ENCODE data around the gene DIAPH3. TPM values are rescaled to one million over a fixed set of nuclear protein-coding genes. Genes with fewer than 3 reads are reported as not detected.

DIAPH3 gene
- polyA plus RNA-seq, 1 of the 3 experiments (the other 2 are of a cell fraction): 5.4 TPM

GRCh38 chr13:60138674-60139073 is 25.1 kb downstream of the DIAPH3 start:
- Histone ChIP-seq H3K4me1 (ENCODE audit: control insufficient read depth in 1 of 2, insufficient read depth in 2 of 2, low read depth in 1 of 2, low read length in 1 of 2) (peaks cover 0 to 26% of the 10 kb centered on the region in 2 experiments; a peak in 3 of 4 replicates), H3K9ac (no peak overlapping the region), H3K36me3 (replicated peaks in 1 of 2; ENCODE audit: control insufficient read depth in 1 of 2, insufficient read depth in 2 of 2, low read length in 1 of 2) (no peaks in the 10 kb centered on the region), H3K4me2 (no peak overlapping the region), H3K9me2 (no peaks in the 10 kb centered on the region), H3K27ac (ENCODE audit: low read depth in 2 of 2, low read length in 1 of 2) (peak overlapping the region in 1 of 2 experiments; percentile 43; a peak in 2 of 4 replicates), H3K4me3 (ENCODE audit: low read depth in 2 of 2, low read length in 1 of 2) (no peak overlapping the region), H3F3A (replicated peaks; ENCODE audit: insufficient read depth) (peaks cover 12% of the 10 kb centered on the region), H3K9me3 (no peaks in the 10 kb centered on the region), H3K79me2 (ENCODE audit: insufficient read depth) (peaks cover 100% of the 10 kb centered on the region), H2AFZ (ENCODE audit: low read depth) (no peak overlapping the region), H3K27me3 (ENCODE audit: insufficient read depth) (no peaks in the 10 kb centered on the region), H4K20me1 (ENCODE audit: insufficient read depth) (peaks cover 21% of the 10 kb centered on the region; the same call in 1 of the 2 replicates)
- DNase-seq: no peak
- CTCF ChIA-PET: no interaction called here
- 100% methylated on average over 1 of the region's 1 CpG for whole genome bisulfite sequencing (ENCODE audit: low lambda C conversion rate)
- no peak for TF ChIP-seq FOXM1 (IDR thresholded peaks at IDR 0.05; ENCODE audit: low read depth)
- no peak for TF ChIP-seq ELF1 (IDR thresholded peaks at IDR 0.05)
- TF ChIP-seq EP300 (IDR thresholded peaks at IDR 0.05; ENCODE audit: borderline replicate concordance in 1 of 2, low read depth in 1 of 2, low read length in 1 of 2): no peak
- TF ChIP-seq USF1 (IDR thresholded peaks at IDR 0.05; ENCODE audit: borderline replicate concordance, low read depth): no peak
- no peak for TF ChIP-seq FOSL2 (IDR thresholded peaks at IDR 0.05; ENCODE audit: borderline replicate concordance, low read depth)
- no peak for TF ChIP-seq RXRA (IDR thresholded peaks at IDR 0.05; ENCODE audit: borderline replicate concordance, low read depth)
- no peak for TF ChIP-seq POLR2AphosphoS5 (IDR thresholded peaks at IDR 0.05; ENCODE audit: low read depth, low read length)
- no peak for TF ChIP-seq MAX (IDR thresholded peaks at IDR 0.05; ENCODE audit: low read depth)
- TF ChIP-seq RAD21 (IDR thresholded peaks at IDR 0.05; ENCODE audit: low read length): no peak
- no peak for TF ChIP-seq TAF1 (IDR thresholded peaks at IDR 0.05; ENCODE audit: borderline replicate concordance, low read depth, low read length)
- no peak for TF ChIP-seq SIN3A (IDR thresholded peaks at IDR 0.05; ENCODE audit: borderline replicate concordance, low read depth, low read length)
- TF ChIP-seq USF2 (IDR thresholded peaks at IDR 0.05; ENCODE audit: borderline replicate concordance, low read depth, low read length): no peak
- POLR2A ChIA-PET: no interaction called here

GRCh38 chr13:60137911-60138560 is 25.7 kb downstream of the DIAPH3 start:
- Histone ChIP-seq H3K4me2 (no peak overlapping the region), H3F3A (replicated peaks; ENCODE audit: insufficient read depth) (peaks cover 12% of the 10 kb centered on the region), H3K27ac (ENCODE audit: low read depth in 2 of 2, low read length in 1 of 2) (no peak overlapping the region), H3K9ac (no peak overlapping the region), H2AFZ (ENCODE audit: low read depth) (no peak overlapping the region), H3K4me3 (ENCODE audit: low read depth in 2 of 2, low read length in 1 of 2) (no peak overlapping the region), H3K9me3 (no peaks in the 10 kb centered on the region), H3K4me1 (ENCODE audit: control insufficient read depth in 1 of 2, insufficient read depth in 2 of 2, low read depth in 1 of 2, low read length in 1 of 2) (peaks cover 0 to 26% of the 10 kb centered on the region in 2 experiments; a peak in 3 of 4 replicates), H3K79me2 (ENCODE audit: insufficient read depth) (peaks cover 100% of the 10 kb centered on the region), H4K20me1 (ENCODE audit: insufficient read depth) (peaks cover 19% of the 10 kb centered on the region; the same call in 1 of the 2 replicates), H3K9me2 (no peaks in the 10 kb centered on the region), H3K27me3 (ENCODE audit: insufficient read depth) (no peaks in the 10 kb centered on the region), H3K36me3 (replicated peaks in 1 of 2; ENCODE audit: control insufficient read depth in 1 of 2, insufficient read depth in 2 of 2, low read length in 1 of 2) (no peaks in the 10 kb centered on the region)
- no peak for DNase-seq
- ChIA-PET POLR2A (no interaction called here), CTCF (no interaction called here)
- 98% methylated on average over 8 of the region's 8 CpGs for WGBS (ENCODE audit: low lambda C conversion rate)
- TF ChIP-seq ZBTB33 (IDR thresholded peaks at IDR 0.05; ENCODE audit: borderline replicate concordance, low read depth) (no peak), USF1 (IDR thresholded peaks at IDR 0.05; ENCODE audit: borderline replicate concordance, low read depth) (no peak), RFX5 (IDR thresholded peaks at IDR 0.05; ENCODE audit: low read length) (no peak), JUND (IDR thresholded peaks at IDR 0.05) (no peak), EP300 (IDR thresholded peaks at IDR 0.05; ENCODE audit: borderline replicate concordance in 1 of 2, low read depth in 1 of 2, low read length in 1 of 2) (no peak), PBX3 (IDR thresholded peaks at IDR 0.05) (no peak), IRF3 (IDR thresholded peaks at IDR 0.05; ENCODE audit: low read depth, low read length) (no peak), TEAD4 (IDR thresholded peaks at IDR 0.05; ENCODE audit: borderline replicate concordance, insufficient read depth) (no peak), FOXJ3 (CRISPR knock-in tag; IDR thresholded peaks at IDR 0.05) (no peak), TAF1 (IDR thresholded peaks at IDR 0.05; ENCODE audit: borderline replicate concordance, low read depth, low read length) (no peak), FOSL2 (IDR thresholded peaks at IDR 0.05; ENCODE audit: borderline replicate concordance, low read depth) (no peak), GATA2 (CRISPR knock-in tag; IDR thresholded peaks at IDR 0.05) (no peak)

All from SK-N-SH (cell line).